IPS-20b (cell line): ENCODE measurements around the gene TMEM233.

ENCODE experiments used
- H3K27ac ChIP-seq: one replicate; pipeline ENCODE4 v1.5.1; 2013; ENCODE audit warnings: low read length
- H3K27me3 ChIP-seq: 2 replicates; pipeline ENCODE4 v1.6.1; 2013; ENCODE audit warnings: mild to moderate bottlenecking, low read length, inconsistent platforms; ENCODE audit not compliant: insufficient read depth
- H3K36me3 ChIP-seq: 2 replicates; pipeline ENCODE4 v1.6.1; 2013; ENCODE audit warnings: low read depth, mild to moderate bottlenecking, inconsistent platforms, low read length, moderate library complexity; ENCODE audit not compliant: insufficient read depth
- H3K4me1 ChIP-seq: 2 replicates; pipeline ENCODE4 v1.6.1; 2013; ENCODE audit warnings: mild to moderate bottlenecking, control low read depth, inconsistent platforms, low read length, moderate library complexity; ENCODE audit not compliant: insufficient read depth
- H3K4me3 ChIP-seq: 2 replicates; pipeline ENCODE4 v1.5.1; 2013; ENCODE audit warnings: mild to moderate bottlenecking, low read length, inconsistent platforms
- H3K9ac ChIP-seq: 2 replicates; pipeline ENCODE4 v1.6.1; 2013; ENCODE audit warnings: low read depth, mild to moderate bottlenecking, inconsistent platforms, low read length, moderate library complexity
- H3K9me3 ChIP-seq: 2 replicates; pipeline ENCODE4 v1.6.1; 2013; ENCODE audit warnings: mild to moderate bottlenecking, low read depth, low read length, inconsistent platforms; ENCODE audit not compliant: insufficient read depth

Gene TMEM233

GRCh38 chr12:119578112-119578511 is 15.5 kb upstream of the TMEM233 start:
- no peak overlapping the region for H3K27ac ChIP-seq
- no peak overlapping the region for H3K9ac ChIP-seq
- no peaks in the 10 kb centered on the region for H3K36me3 ChIP-seq
- no peaks in the 10 kb centered on the region; the same call in 1 of the 2 replicates for H3K27me3 ChIP-seq
- no peaks in the 10 kb centered on the region for H3K9me3 ChIP-seq
- no peak overlapping the region for H3K4me3 ChIP-seq
- H3K4me1 ChIP-seq: no peaks in the 10 kb centered on the region

- Histone ChIP-seq H3K27ac (no peak overlapping the region), H3K4me1 (no peaks in the 10 kb centered on the region; the same call in 1 of the 2 replicates), H3K9ac (no peak overlapping the region), H3K36me3 (no peaks in the 10 kb centered on the region), H3K9me3 (no peaks in the 10 kb centered on the region), H3K27me3 (peaks cover 51% of the 10 kb centered on the region), H3K4me3 (no peak overlapping the region)
Measured at GRCh38 chr12:119589097-119589496, 4.5 kb upstream of the TMEM233 start.

- peaks cover 56% of the 10 kb centered on the region for H3K27me3 ChIP-seq
- H3K9me3 ChIP-seq: no peaks in the 10 kb centered on the region
- no peak overlapping the region for H3K4me3 ChIP-seq
- H3K4me1 ChIP-seq: no peaks in the 10 kb centered on the region; the same call in 1 of the 2 replicates
- H3K27ac ChIP-seq: no peak overlapping the region
- no peaks in the 10 kb centered on the region for H3K36me3 ChIP-seq
- no peak overlapping the region for H3K9ac ChIP-seq
Measured at GRCh38 chr12:119589634-119590033, 3.9 kb upstream of the TMEM233 start.

GRCh38 chr12:119592232-119592631 is 1.3 kb upstream of the TMEM233 start:
- Histone ChIP-seq H3K27me3 (peaks cover 79% of the 10 kb centered on the region), H3K36me3 (no peaks in the 10 kb centered on the region), H3K4me1 (no peaks in the 10 kb centered on the region; the same call in 1 of the 2 replicates), H3K9me3 (no peaks in the 10 kb centered on the region), H3K4me3 (no peak overlapping the region), H3K27ac (no peak overlapping the region), H3K9ac (no peak overlapping the region)

- Histone ChIP-seq H3K4me1 (no peaks in the 10 kb centered on the region; the same call in 1 of the 2 replicates), H3K9me3 (no peaks in the 10 kb centered on the region), H3K9ac (peak overlapping the region; percentile 37; the same call in 1 of the 2 replicates), H3K36me3 (no peaks in the 10 kb centered on the region), H3K27me3 (peaks cover 96% of the 10 kb centered on the region), H3K27ac (no peak overlapping the region), H3K4me3 (peak overlapping the region; percentile 80)
Measured at GRCh38 chr12:119594399-119594730, 791 bp downstream of the TMEM233 start.

GRCh38 chr12:119594772-119595445 is 1.3 kb downstream of the TMEM233 start:
- Histone ChIP-seq H3K4me3 (peak overlapping the region; percentile 80), H3K9me3 (no peaks in the 10 kb centered on the region), H3K9ac (peak overlapping the region; percentile 32; the same call in 1 of the 2 replicates), H3K36me3 (no peaks in the 10 kb centered on the region), H3K4me1 (no peaks in the 10 kb centered on the region; the same call in 1 of the 2 replicates), H3K27me3 (peaks cover 98% of the 10 kb centered on the region), H3K27ac (no peak overlapping the region)

- H3K27ac ChIP-seq: no peak overlapping the region
- peaks cover 66% of the 10 kb centered on the region for H3K27me3 ChIP-seq
- no peaks in the 10 kb centered on the region for H3K36me3 ChIP-seq
- no peak overlapping the region for H3K4me3 ChIP-seq
- no peaks in the 10 kb centered on the region for H3K9me3 ChIP-seq
- no peaks in the 10 kb centered on the region; the same call in 1 of the 2 replicates for H3K4me1 ChIP-seq
- H3K9ac ChIP-seq: no peak overlapping the region
Measured at GRCh38 chr12:119598159-119598558, 4.6 kb downstream of the TMEM233 start.

GRCh38 chr12:119601877-119602733 is 8.5 kb downstream of the TMEM233 start:
- Histone ChIP-seq H3K9me3 (no peaks in the 10 kb centered on the region), H3K4me3 (no peak overlapping the region), H3K36me3 (no peaks in the 10 kb centered on the region), H3K27me3 (peaks cover 26% of the 10 kb centered on the region), H3K27ac (no peak overlapping the region), H3K9ac (no peak overlapping the region), H3K4me1 (no peaks in the 10 kb centered on the region)

GRCh38 chr12:119602734-119603094 is 9.1 kb downstream of the TMEM233 start:
- Histone ChIP-seq H3K4me1 (no peaks in the 10 kb centered on the region), H3K27me3 (peaks cover 20% of the 10 kb centered on the region), H3K9ac (no peak overlapping the region), H3K9me3 (no peaks in the 10 kb centered on the region), H3K4me3 (no peak overlapping the region), H3K36me3 (no peaks in the 10 kb centered on the region), H3K27ac (no peak overlapping the region)

GRCh38 chr12:119603767-119604166 is 10.2 kb downstream of the TMEM233 start:
- Histone ChIP-seq H3K9ac (no peak overlapping the region), H3K27ac (no peak overlapping the region), H3K27me3 (peaks cover 10% of the 10 kb centered on the region), H3K4me3 (no peak overlapping the region), H3K4me1 (no peaks in the 10 kb centered on the region), H3K36me3 (no peaks in the 10 kb centered on the region), H3K9me3 (no peaks in the 10 kb centered on the region; the same call in 1 of the 2 replicates)

- Histone ChIP-seq H3K9me3 (peaks cover 17% of the 10 kb centered on the region; the same call in 1 of the 2 replicates), H3K4me3 (no peak overlapping the region), H3K4me1 (no peaks in the 10 kb centered on the region), H3K9ac (no peak overlapping the region), H3K27ac (no peak overlapping the region), H3K27me3 (no peaks in the 10 kb centered on the region), H3K36me3 (no peaks in the 10 kb centered on the region)
Measured at GRCh38 chr12:119609358-119609757, 15.8 kb downstream of the TMEM233 start.
